Pons (tissue), 1 donor: ENCODE results near the gene FRMD4B.
"Not testable (repeated sequence)": the region's sequence is repeated elsewhere in the genome, so short reads cannot be mapped to it uniquely, and the experiment has no call there.

Experiments
- DNase-seq: peaks from one replicate; pipeline ENCODE4 v3.0.0-alpha.2; 2016; ENCODE audit warnings: low spot score

FRMD4B gene

DNA sequence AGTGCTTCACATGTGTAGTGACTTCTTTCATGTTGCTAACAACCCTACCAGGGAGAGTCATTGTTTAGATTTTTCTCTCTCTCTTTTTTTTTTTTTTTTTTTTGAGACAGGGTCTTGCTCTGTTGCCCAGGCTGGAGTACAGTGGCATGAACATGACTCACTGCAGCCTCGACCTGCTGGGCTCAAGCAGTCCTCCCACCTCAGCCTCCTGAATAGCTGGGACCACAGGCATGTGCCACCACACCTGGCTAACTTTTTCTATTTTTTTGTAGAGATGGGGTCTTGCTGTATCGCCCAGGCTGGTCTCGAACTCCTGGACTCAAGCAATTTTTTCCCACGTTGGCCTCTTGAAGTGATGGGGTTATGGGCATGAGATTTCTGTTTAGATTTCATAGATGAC, 63.4 kb downstream of the FRMD4B start:
- DNase-seq: not testable (repeated sequence)

DNA sequence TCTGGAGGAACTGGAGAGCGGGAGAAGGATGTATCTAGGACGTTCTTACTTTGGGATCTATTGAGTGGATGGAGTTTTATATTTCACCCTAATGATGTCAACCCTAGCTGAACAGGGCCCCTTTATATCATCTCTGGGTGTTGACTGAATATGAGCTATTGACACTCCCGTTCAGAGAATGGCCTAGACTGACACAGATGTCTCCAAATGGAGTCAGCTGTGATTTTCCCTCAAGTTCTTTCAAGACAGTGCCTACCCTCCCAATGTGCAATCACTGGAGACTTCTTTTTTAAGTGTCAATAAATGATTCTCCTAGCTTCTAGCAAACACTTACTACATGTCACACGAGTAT, 63.8 kb downstream of the FRMD4B start:
- DNase-seq: peak; percentile 98

- DNase-seq: no peak
Observed at GRCh38 chr3:69321301-69322157, 64.4 kb downstream of the FRMD4B start.

- peak; percentile 83 for DNase-seq
Observed at GRCh38 chr3:69320871-69321271, 65.0 kb downstream of the FRMD4B start.

GRCh38 chr3:69319652-69320051, 66.2 kb downstream of the FRMD4B start:
- DNase-seq: no peak

GRCh38 chr3:69318410-69318809, 67.5 kb downstream of the FRMD4B start:
- no peak for DNase-seq

DNA sequence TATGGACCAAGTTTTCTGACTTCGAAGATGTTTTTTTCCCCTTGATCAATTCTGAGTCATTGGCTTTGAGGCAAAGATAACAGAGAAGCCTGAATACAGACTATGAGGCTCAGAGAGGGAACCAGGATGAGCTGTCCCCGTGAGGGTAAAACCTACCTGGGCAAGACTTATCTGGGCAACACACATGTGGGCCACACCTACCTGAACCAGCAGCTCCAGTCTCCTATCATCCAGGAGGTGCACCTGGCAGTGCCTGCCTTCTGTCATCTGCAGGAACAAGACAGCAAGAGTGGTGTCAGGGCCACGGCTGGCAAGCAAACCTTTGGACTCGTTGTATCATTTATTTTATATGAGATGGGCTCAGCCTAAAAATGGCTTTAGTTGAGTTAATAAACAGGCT, 72.6 kb downstream of the FRMD4B start:
- DNase-seq: no peak

- DNase-seq: no peak
Observed at GRCh38 chr3:69309814-69310213, 76.1 kb downstream of the FRMD4B start.

GRCh38 chr3:69306239-69307185, 79.4 kb downstream of the FRMD4B start:
- peak; percentile 97 for DNase-seq

GRCh38 chr3:69305011-69305410, 80.9 kb downstream of the FRMD4B start:
- no peak for DNase-seq

GRCh38 chr3:69304396-69304795, 81.5 kb downstream of the FRMD4B start:
- DNase-seq: no peak

- no peak for DNase-seq
Observed at GRCh38 chr3:69300296-69300695, 85.6 kb downstream of the FRMD4B start.

DNA sequence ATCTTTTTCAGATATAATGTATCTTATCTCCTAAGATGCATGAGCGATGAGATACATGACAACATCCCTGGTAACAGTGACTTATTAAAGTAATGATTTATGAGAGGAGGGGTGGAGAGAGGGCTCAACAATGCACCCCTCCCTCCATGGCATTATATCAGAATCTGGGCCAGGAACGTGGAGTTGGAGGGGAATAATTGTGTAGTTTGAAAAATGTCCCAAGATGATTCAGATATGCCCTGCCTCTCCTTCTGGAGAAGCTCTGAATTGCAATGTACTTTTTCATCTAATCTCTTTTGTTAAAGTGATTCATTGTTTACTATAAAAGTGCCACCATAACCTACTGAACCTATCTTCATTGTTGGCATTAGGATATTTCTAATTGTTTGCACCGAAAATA, 86.5 kb downstream of the FRMD4B start:
- no peak for DNase-seq

GRCh38 chr3:69297501-69297900, 88.4 kb downstream of the FRMD4B start:
- DNase-seq: no peak

DNA sequence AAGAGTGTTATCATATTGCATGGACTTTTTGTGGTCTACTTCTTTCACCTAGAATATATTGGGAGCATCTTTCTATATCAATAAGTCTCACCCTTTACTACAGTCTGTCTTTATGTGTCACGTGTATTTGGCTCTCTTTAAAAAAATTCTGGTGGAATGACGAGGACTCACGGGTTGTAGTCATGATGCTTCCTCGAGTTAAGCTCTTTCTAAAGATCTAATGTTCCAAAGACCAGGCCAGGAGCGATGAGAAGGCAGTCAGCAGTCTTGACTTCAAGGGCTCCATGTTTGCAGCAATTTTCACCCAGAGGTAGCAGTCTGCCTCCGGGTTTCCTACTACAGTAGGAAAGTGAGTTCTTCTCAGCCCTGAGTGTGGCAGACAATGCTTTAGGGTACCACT, 88.9 kb downstream of the FRMD4B start:
- DNase-seq: no peak

DNA sequence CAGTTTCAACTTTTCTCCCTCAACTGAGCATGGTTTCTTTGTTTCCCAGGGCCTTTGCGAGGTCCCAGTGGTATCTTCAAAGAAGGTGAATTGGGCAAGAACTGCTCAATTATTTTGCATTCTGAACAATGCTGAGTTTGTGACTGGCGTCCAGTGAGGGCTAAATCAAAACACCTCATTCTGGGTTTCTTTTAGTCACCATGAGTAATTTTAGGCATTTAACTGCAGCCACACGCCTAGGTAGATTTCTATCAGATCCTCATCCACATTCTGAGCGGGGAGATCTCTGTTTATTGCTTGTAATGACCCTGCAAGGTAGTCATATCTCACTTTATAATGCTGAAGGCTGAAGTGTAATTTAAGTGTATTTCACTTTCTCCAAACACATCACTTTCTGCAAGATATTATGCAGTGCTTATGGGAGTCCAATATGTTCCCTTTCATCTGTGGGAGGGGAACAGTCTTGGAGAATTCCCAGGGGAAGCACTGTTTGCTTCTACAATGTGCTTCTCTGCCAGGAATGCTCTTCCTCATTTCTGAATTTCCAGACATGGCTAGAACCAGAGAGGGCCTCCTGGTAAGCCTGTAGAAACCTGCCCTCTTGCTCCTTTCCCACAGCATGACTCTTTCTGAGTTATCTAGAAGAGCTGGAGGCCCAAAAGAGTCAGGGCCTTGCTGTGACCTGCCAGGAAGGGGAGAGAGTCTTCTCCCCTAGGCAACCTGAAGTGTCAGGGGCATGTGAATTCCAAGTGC, 91.7 kb downstream of the FRMD4B start:
- DNase-seq: no peak

DNA sequence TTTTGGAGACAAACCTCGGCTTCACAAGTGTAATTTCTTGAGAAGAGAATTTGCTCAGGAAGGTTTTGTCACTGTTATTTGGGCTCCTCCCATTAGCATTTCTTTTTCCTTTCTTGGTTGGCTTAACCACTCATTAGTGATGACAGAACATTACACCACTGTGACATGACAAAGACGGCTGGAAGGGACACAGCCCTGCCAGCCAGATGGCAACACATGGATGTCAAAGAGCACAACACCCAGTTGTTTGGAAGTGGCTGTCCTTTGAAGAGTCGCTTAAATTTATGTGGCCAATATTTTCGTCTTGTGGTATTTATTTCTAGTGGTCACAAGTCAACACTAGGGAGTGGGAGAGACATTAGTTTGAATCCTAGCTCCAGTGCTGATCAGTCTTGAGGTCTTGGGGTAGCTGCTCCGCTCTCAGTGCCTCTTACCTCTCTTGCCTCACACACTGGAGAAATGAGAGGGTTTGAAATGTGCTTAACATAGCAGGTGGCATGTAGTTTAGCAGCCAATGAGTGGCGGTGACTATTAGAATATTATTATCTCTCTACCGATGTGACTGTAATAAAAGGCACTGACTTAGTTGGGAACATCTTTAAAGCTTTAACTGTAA, 92.8 kb downstream of the FRMD4B start:
- DNase-seq: peak; percentile 50

DNA sequence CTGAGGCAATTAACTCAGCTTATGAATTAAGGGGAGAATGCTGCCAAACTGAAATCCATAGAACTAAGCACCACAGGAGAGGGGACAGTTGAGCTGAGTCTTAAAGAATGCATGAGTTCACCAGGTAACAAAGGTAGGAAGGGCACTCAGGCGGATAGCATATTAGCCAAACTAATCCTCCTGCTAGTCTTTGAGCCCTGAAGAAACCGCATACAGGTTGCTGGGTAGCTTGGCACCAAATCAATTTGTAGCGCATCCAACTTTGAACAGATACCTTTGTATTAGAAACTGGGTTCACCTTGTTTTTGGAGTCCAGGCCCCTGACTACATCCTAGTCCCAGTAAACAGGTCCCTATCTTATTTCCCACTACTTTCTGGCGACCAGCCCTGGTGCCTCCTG, 93.7 kb downstream of the FRMD4B start:
- no peak for DNase-seq

GRCh38 chr3:69290430-69290829, 95.5 kb downstream of the FRMD4B start:
- no peak for DNase-seq

GRCh38 chr3:69290006-69290405, 95.9 kb downstream of the FRMD4B start:
- no peak for DNase-seq

DNA sequence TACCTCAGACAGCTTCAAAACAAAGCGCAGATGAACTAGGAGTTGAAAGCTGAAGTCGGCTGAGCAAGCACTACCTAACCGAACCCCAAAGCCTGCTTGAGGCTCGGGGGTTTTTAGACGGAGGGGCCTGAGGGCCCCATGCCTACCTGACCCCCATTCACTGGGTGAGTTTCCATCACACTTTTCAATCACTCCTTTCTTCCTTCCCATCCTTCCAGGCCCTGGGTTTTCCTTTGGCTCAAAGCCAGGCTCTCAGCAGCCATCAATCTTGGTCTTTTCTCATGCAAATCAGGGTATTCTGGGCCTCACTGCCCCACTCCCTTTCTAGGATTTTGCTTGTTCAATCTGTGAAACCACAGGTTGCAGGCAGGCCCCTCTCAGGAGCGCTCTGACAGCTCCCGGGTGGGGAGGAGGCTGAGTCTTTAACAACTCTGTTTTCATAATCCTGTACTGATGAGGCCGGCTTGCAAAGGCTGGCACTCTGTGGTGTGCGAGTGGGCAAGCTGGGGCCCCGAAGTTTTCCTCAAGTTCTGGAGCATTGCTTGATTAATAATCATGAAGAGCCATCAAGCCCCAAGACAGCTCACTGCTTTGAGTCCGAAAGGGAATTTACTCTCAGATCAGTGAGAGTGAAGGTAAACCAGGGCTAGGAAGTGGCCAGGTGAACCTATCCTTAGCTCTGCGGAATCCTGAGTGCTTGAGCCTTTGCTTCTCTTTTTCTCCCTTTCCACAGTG, 97.6 kb downstream of the FRMD4B start:
- DNase-seq: no peak
